GM21619 (cell line): ENCODE results near the gene PHOX2A.
A peak's percentile ranks its signal among the peaks of the same experiment; 100 is the strongest.

Source experiments
- ATAC-seq: cut with Tn5 transposase; IDR thresholded peaks from one replicate; pipeline ENCODE4 v1.9.1; 2021; ENCODE audit not compliant: unreplicated experiment

The PHOX2A gene

DNA sequence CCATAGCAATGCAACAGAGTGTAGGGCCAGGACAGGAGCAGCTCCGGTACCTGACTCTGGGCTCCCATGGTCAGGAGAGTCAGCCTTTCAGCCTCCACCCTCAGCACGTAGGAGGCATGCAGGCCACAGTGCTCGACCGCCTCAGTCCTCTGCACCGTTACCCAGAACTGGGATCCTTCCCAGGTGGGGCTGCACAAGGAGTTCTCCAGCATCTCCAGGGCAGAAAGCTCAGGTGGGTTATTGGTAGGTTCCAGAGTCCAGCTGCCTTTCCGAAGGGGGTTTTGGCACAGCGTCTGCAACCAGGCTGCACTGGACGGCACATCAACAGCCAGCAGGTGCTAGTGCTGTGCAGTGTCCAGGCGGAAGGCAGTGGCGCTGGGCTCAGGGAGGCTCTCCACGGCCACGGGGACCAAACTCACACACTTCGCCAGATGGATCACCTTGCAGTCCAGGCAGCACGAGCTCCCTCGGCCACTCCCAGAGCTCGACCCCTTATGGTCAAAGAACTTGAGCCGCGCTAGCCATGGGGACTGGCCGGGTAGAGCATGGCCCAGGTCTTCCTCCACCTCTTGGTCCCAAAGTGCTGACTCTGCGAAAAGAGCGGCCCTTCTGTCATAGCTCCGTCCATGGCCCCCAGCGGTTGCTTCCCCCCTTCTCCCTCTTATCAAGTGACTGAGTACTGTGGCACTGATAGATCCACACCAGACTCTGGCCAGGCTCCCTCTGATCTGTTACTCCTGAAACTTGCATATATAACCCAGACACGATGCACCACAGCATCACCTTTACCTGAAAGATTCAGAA, 6.9 kb upstream of the PHOX2A start:
- ATAC-seq: no peak

DNA sequence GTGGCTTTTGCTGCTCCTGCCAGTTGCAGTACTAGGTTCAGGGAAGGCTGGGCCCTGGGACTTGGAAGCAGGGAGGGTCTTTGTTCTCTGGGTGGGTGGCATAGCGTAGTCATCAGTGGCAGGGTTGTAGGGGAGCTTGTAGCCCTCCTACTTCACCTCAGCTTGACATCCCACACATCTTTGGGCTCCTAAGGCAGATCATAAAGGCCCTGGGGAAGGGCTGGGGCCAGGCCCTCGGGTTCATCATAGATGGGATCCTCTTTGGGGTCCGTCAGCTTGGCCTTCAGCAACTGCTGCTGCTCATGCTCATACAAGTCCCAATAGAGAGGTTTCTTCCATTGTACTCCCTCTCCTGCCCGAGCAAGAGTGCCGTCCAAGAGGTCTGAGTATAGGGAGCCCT, 6.0 kb upstream of the PHOX2A start:
- ATAC-seq: no peak

DNA sequence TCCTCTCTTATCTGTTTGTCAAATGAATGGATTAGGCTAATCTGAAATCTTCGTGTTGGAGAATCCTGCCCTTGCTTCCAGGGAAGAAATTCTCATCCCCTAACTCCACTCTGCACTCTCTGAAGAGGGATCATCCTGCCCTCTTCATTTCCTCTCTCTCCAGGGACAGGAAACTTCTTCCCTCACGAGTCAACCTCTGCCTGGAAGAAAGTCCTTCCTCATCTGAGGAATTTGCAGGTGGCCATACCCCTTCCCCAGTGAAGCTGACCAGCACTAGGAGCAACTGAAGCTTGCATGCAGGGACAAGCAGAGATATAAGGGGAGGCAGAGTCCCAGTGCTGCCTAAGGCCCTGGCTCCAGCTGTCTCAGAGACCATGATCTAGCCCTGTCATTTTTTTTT, 3.6 kb upstream of the PHOX2A start:
- no peak for ATAC-seq

DNA sequence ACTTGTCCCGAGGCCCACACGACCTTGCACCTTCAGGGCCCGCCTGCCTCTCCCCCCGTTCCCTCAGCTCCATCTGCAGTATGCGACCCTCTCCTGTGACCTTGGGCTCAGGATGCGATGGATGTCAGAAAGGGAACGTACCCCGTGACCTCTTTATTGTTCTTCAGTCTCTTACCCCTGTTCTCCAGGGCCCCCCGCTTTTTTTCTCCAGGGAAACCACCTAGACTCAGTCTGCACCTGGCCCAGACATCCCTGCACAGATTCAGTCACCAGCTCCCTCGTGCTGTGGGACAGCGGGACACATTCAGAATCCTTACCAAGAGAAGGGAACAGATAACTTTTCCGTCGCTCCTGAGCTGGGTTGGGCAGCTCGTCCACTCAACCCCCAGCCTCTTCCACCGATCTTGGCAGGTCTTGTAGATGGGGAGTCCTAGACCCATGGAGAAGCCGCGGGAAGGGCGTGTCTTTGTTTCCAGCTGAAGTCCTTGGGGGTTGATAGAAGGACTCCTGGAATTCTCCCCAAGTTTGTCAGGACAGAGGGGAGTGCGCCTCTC, 1.4 kb upstream of the PHOX2A start:
- ATAC-seq: no peak

DNA sequence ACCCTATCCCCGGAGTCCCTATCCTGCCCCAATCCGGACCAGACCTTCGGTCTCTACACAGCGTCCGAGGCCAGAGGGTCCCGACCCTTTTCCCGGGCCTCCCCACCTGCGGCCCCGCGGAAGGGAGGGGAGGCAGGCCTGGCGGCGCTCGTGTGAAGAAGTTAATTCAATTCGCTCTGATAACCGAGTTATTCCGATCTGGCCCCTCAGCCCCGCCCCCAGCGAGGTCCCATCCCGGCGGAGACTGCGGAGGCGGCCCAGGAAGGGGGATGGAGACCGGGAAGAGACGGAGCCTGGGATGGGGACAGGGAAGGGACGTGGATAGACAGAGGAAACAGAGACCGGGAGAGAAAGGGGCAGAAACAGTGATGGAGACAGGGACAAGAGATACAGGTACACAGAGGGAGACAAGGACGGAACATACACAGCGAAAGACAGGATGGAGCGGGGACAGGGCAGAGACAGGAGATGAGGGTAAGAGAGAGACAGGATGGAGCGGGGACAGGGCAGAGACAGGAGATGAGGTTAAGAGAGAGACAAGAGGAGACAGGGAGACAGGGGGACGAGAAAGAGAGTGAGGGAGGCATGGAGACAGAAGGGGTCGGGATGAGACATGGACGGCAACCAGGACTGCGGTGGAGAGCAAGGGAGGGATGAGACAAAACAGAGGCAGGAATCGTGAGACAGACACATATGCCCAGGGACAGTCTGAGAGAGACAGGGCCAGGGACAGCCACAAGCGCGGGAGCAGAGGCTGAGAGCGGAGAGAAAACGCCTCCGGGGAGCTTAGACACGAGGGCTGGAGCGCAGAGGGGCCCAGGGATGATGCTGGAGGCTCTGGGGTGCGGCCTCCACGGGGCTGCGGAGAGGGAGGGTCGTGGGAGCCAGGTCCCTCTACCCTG, 636 bp upstream of the PHOX2A start:
- no peak for ATAC-seq

DNA sequence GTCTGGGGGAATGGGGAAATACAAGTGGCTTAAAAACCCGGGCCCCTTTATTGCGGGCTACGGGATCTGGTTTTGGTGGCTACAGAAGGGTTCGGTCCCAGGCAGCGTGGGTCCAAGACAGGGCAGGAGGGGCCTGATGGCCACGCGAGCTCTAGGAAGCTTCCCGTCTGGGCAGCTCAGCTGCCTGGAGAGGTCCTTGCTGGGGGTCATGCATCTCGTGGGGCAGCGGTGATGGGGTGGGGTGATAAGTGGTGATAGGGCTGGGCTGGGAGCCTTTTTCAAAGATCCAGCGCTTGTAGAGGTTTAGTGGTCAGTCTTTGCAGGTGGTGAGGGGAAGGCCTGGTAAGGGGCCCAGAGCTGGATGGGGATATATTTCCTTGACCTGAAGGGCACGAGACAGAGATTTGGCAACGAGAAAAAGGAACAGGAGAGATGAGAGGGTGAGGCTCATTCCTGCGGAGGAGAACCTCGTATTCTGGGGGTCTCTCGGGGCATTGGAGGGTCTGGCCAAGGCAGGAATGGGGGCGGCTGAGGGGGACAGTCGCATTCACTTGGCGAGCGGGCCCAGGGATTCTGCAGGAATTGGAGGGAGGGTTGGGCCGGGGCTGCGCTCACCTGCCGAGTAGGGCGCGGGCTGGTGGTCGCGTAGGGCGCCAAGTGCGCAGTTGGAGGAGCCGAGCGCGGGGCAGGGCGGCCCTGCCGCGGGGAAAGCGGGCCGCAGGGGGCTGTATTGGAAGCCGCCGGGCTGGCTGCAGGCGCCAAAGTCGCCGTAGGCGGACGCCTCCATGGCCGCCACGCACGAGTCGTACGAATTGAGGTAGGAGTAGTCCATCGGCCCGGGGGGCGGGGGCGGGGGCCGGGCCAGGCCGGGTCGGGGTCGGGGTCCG, 560 bp downstream of the PHOX2A start:
- ATAC-seq: no peak

DNA sequence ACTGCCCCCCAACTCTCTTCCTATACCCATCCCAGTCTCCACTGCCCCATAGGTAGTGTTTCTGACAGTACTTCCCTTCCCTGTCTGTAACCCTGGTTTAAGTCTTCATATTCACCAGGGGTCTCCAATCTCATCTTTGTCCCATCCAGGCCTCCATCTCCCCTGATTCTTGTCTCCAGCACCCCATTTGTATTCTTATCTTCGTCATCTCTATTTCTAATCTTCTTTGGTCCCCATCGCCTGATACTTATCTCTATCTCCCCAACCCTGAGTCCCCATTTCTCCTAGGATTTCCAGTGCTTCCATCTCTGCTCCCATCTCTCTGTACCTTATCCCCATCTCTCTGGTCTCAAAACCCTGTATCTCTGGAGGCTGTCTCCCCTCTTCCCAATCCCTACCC, 1.8 kb downstream of the PHOX2A start:
- ATAC-seq: no peak

DNA sequence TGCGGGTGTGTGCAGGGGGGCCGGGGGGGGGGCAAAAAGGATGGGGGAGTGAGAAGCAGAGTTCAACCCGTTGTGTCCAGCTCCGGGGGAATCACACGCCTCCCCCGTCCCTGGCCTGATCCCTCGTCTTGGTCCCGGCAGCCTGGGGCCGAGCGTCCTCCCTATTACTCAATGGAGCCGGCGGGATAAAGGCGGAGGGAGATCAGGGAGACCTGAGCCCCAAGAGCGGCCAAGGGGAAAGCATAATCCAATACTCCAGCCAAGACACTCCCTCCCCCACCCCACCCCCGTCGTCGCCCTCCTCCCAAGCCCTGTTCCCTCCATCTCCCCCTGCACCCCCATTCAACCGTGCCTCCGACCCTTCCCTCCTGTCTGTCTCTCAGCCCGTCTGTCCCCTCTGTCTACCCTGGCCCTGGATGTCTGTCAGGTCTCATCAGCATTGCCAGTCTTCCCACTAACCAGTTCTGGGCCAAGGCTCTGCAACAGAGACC, 2.6 kb downstream of the PHOX2A start:
- ATAC-seq: no peak

DNA sequence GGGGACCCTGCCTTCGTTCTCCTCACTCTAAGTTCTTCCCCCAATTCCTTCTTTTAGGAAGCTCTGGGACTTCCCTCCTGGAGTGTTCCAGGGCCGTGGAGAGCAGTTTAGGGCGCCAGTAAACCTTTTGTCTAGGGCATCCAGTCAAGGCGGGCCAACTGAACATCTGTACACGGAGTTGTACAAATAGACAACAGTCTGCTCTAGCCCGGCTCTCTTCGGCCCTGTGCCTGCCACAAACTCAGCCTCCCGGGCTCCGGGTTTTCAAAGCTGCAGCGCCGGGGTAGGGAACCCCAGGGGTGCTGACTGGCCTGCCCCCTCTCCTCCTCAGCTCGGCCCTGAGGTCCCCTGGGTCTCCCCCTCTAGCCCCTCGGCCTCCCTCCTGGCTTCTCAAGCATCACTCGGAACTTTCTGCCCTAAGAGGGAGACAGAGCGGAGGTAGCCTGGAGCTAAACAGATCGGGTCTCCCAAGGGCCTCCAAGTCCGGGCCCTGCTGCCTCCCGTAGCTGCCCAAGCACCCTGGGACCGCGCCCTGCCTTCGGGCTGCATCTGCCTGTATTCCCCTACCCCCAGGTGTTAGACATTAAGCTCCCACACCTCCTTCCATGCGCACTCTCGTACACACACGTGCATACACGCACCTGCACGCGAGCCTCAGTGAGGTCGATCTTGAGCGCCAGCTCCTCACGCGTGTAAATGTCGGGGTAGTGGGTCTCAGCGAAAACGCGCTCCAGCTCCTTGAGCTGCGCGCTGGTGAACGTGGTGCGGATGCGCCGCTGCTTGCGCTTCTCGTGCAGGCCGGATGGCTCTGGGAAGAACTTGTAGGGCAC, 3.3 kb downstream of the PHOX2A start:
- ATAC-seq: no peak

DNA sequence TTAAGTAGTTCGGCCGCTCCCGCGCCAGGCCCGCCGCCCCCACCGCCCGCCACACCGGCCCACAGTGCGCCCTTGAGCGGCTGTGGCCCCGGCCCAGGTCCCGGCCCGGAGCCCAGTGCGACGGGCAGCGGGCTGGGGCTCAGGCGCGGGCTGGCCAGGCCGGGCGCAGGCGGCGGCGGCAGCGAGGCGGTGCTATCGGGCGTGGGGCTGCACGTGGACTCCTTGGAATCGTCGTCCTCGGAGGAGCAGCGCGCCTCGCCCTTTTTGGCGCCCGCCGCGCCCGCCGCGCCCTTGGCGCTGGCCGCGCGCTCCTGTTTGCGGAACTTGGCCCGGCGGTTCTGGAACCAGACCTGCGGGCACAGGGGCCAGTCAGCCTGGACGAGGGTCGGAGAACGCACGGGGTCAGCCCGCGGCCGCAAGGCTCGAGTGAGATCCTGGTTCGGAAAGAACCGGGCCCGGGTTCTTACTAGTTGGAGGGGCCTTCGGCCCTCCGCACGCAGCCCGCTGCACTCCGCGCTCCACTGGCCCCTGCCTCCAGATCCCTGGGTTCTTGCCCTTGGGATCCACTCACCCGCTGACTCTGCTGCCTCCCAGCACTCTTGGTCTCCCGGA, 4.0 kb downstream of the PHOX2A start:
- ATAC-seq: no peak

DNA sequence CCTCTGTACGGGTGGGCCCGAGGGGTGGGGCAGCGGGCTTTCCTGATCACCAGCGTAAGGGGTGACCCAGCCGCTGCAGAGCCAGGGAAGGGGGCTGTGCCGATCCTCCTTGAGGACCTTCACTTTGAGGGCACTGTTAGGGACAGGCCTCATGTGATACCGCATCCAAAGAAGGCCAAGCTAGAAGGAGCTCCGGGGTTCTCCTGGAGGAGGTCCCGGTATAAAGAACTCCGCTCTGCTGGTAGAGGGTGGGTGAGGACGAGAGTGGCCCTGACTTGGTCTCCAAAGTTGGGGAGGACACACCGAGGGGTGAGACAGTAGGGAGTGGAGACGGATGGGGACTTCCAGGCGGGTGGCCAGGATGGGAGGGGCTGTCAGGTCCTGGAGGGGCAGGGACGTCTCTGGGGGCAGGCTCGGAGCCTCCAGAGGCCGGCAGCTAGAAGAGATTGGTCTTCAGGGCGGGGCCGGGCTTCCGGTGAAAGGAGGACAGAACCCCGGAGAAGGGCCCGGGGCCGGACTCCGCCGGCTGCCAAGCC, 4.6 kb downstream of the PHOX2A start:
- ATAC-seq: peak; percentile 46

DNA sequence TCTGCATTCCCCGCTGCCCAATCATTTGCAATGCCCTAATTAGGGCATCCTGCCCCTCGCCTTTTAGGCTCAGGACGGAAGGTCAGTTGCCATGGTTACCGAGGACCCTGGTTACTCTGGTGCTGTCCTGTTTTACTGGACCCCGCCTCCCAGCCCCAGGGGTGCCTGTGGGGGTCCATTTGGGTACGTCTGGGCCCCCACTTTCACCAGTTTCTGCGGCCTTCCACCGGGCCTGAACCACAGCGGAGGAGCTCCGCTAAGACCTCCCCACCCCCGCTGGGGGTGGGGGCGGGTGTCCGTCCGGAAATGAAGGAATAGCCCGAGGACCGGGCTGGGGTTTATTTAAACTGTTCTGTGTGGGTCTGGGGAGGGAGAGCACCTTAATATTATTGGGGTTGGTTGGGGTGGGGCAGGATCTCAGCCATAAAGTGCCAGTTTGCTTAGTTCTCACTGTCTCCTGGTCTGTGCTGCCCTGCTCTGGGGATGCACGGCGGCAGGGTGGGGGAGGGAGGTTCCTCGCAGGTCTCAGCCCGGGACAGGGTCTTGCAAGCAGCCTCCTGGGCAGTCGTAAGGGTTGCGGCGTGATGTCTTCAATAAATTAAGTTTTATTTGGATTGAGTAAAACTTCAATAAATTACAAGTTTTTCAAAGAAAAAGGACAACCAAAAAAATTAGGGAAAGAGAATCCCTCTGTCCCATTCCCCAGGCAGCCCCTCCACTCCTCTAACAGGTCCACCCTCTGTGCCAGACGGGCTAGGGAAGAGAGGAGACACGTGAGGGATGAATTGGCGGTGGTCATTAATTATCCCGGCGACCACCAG, 5.3 kb downstream of the PHOX2A start:
- ATAC-seq: no peak

DNA sequence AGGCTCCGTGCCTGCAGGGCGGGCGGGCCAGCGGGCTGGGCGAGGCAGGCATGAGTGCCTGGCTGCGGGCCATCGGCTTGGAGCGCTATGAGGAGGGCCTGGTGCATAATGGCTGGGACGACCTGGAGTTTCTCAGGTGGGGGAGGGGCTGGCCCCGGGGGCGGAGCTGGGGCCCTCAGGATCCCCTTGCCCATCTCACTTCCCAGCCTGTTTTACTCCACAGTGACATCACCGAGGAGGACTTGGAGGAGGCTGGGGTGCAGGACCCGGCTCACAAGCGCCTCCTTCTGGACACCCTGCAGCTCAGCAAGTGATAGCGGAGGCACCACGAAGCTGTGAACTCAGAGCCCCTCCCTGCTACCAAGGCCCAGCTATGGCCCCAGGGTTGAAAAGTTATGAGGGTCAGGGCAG, 5.9 kb downstream of the PHOX2A start:
- ATAC-seq: no peak

DNA sequence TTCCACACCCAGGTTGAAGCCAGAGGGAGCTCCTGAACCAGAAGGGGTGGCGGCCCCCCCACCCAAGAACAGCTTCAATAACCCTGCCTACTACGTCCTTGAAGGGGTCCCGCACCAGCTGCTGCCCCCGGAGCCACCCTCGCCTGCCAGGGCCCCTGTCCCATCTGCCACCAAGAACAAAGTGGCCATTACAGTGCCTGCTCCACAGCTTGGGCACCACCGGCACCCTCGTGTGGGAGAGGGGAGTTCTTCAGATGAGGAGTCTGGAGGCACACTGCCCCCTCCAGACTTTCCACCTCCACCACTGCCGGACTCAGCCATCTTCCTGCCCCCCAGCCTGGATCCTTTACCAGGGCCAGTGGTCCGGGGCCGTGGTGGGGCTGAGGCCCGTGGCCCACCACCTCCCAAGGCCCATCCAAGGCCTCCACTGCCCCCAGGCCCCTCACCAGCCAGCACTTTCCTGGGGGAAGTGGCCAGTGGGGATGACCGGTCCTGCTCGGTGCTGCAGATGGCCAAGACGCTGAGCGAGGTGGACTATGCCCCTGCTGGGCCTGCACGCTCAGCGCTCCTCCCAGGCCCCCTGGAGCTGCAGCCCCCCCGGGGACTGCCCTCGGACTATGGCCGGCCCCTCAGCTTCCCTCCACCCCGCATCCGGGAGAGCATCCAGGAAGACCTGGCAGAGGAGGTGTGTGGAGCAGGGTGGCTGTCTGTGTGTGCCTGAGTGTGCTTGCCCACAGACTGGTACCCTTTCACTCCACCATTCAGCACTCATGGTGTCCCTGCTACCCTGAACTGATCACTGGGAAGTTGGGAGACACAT, 6.7 kb downstream of the PHOX2A start:
- no peak for ATAC-seq

DNA sequence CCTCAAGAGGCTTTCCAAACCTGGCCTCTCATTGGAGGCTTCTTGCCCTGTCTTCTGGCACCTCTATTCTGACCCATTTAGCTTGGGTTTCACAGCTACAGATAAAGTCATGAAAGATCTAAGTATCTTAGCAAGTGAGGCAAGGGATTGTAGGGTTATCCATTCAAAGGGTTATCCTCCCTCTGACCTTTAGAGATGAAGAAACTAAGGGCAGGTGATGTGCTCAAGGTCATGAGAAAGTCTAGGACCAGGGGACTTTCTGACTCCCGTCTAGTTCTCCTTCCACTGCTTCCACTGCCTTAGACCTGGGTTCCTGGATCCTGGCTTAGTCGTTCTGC, 7.2 kb downstream of the PHOX2A start:
- ATAC-seq: no peak

DNA sequence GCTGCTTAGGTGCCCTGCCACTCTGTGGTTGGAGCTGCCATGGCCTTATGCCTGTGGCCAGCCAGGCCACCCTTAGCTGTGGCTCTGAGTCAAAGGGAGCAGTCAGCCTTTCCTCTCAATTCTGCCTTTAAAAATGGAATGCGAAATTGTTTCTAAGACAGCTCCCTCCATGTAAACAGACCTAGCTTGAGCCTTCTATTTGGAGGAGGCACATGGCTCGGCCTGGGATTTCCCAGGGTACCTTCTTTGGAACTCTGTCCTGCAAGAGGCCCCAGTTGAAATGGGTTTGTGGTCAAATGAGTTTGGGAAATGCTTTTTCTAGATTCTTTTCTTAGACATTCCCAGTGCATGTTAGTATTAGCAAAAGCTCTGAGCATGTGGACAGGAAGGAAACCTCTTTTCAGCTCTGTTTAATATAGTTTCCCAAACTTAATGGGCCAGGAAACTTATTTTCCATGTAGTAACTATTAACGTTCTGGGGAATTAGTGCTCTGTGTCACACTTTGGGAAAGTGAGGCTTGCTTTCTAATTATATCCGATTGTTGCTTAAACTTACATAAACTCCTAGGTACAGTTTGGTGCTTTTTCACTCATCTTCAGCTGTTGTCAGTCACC, 7.8 kb downstream of the PHOX2A start:
- no peak for ATAC-seq

DNA sequence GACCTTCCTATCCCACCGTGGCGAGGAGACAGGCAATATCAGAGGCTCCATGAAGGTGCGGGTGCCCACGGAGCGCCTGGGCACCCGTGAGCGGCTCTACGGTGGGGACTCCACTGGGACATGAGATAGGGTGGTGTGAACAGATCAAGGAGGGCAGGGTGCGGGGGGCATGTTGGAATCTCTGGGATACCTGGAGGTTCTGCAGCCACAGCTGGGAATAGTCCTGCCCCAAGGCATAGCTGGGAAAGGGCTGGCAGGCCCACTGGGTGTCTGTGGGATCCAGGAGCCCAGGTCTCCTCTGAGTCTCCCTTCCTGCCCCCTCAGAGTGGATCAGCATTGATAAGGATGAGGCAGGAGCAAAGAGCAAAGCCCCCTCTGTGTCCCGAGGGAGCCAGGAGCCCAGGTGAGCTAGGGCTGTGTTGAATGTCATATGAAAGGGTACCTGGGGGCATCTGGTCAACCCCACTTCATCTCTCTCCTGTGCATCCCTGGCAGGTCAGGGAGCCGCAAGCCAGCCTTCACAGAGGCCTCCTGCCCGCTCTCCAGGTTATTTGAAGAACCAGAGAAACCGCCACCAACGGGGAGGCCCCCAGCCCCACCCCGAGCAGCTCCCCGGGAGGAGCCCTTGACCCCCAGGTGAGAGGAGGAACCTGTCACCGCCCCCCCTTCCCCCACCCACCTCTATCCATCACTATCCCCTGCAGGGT, 8.5 kb downstream of the PHOX2A start:
- no peak for ATAC-seq
